ENCODE measurements around the gene PLA2G4E. TPM values are rescaled to one million over a fixed set of nuclear protein-coding genes. Genes with fewer than 3 reads are reported as not detected.

Gene PLA2G4E
- total RNA-seq, 2 experiments from 2014 or later, result not detected

- peaks cover 5% of the 10 kb centered on the region for H3K27me3 Mint-ChIP-seq
- Histone ChIP-seq H3K27me3 (ENCODE audit: control insufficient read depth in 1 of 2, insufficient read depth in 2 of 2, low read length in 2 of 2) (no peaks in the 10 kb centered on the region), H3K4me3 (ENCODE audit: low read length) (no peak overlapping the region), H3K27ac (ENCODE audit: low read depth in 1 of 2, low read length in 2 of 2) (no peak overlapping the region), H3K4me1 (ENCODE audit: insufficient read depth, low read length) (no peaks in the 10 kb centered on the region), H3K36me3 (ENCODE audit: insufficient read depth, low read length) (no peaks in the 10 kb centered on the region), H3K9me3 (ENCODE audit: control insufficient read depth in 1 of 2, insufficient read depth in 1 of 2, low read length in 2 of 2) (no peaks in the 10 kb centered on the region)
- no peaks in the 10 kb centered on the region for H3K36me3 Mint-ChIP-seq (ENCODE audit: low read depth)
- intact Hi-C loops (cut with DNase I, micrococcal nuclease), result no loop called here
- ChIA-PET POLR2A (no interaction called here), CTCF (no interaction called here)
- no peak overlapping the region for H3K27ac Mint-ChIP-seq
- no peak for ATAC-seq (ENCODE audit: poor library complexity)
- H3K9me3 Mint-ChIP-seq, result no peaks in the 10 kb centered on the region
- DNase-seq, result no peak
- TF ChIP-seq, protein P1, sequence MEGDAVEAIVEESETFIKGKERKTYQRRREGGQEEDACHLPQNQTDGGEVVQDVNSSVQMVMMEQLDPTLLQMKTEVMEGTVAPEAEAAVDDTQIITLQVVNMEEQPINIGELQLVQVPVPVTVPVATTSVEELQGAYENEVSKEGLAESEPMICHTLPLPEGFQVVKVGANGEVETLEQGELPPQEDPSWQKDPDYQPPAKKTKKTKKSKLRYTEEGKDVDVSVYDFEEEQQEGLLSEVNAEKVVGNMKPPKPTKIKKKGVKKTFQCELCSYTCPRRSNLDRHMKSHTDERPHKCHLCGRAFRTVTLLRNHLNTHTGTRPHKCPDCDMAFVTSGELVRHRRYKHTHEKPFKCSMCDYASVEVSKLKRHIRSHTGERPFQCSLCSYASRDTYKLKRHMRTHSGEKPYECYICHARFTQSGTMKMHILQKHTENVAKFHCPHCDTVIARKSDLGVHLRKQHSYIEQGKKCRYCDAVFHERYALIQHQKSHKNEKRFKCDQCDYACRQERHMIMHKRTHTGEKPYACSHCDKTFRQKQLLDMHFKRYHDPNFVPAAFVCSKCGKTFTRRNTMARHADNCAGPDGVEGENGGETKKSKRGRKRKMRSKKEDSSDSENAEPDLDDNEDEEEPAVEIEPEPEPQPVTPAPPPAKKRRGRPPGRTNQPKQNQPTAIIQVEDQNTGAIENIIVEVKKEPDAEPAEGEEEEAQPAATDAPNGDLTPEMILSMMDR (IDR thresholded peaks at IDR 0.05), result no peak
- H3K4me3 Mint-ChIP-seq, result no peak overlapping the region
- no peaks in the 10 kb centered on the region for H3K4me1 Mint-ChIP-seq (ENCODE audit: low read depth)
Observed at GRCh38 chr15:42045211-42045615, 24.4 kb upstream of the PLA2G4E start.

DNA sequence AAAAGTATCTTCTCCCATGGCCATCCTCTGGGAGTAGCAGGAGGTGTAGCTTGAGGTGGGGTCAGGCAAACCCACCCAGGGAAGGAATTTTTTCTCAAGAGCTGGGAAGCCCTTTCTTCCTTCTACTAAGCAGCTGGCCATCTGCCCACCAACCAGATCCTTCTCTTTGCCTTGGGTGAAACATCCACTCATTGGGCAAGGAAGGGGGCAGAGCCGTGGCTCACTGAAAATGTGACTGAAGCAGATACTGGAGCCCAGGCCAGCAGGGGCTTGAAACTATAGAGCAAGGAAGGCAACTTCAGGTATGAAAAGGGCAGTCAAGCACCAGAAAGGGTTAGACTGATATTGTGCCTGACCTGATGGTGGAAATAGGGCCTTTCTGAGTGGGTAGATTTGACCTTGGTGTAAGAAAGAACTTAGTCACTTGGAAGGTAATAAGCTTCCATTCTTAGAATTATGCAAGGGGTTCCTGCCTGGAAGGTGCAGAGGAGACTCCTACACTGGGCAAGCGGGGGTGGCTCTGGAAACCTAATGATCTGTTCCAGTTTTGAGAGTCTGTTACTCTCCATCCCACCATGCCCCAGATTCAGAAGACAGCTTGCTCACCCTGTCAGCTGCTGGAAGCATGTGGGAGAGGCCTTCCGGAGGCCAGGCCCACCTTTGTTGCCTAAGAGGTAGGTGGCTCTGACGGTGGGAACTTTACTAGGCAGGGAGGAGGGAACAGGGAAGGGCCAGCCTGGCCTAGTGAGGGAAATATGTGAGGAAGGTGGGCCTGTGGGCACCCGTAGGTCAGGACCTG, 22.0 kb upstream of the PLA2G4E start:
- no peaks in the 10 kb centered on the region for H3K4me1 Mint-ChIP-seq (ENCODE audit: low read depth)
- intact Hi-C loops (cut with DNase I, micrococcal nuclease), result no loop called here
- Histone ChIP-seq H3K4me1 (ENCODE audit: insufficient read depth, low read length) (no peaks in the 10 kb centered on the region), H3K4me3 (ENCODE audit: low read length) (no peak overlapping the region), H3K9me3 (ENCODE audit: control insufficient read depth in 1 of 2, insufficient read depth in 1 of 2, low read length in 2 of 2) (no peaks in the 10 kb centered on the region), H3K27me3 (ENCODE audit: control insufficient read depth in 1 of 2, insufficient read depth in 2 of 2, low read length in 2 of 2) (no peaks in the 10 kb centered on the region), H3K36me3 (ENCODE audit: insufficient read depth, low read length) (no peaks in the 10 kb centered on the region), H3K27ac (ENCODE audit: low read depth in 1 of 2, low read length in 2 of 2) (no peak overlapping the region)
- no peak overlapping the region for H3K4me3 Mint-ChIP-seq
- H3K36me3 Mint-ChIP-seq (ENCODE audit: low read depth), result no peaks in the 10 kb centered on the region
- peaks cover 5% of the 10 kb centered on the region for H3K27me3 Mint-ChIP-seq
- no peak overlapping the region for H3K27ac Mint-ChIP-seq
- H3K9me3 Mint-ChIP-seq, result no peaks in the 10 kb centered on the region
- DNase-seq (no peak), ATAC-seq (ENCODE audit: poor library complexity) (no peak)
- TF ChIP-seq, protein P1 (IDR thresholded peaks at IDR 0.05), result no peak
- POLR2A ChIA-PET, result no interaction called here
- CTCF ChIA-PET, result no interaction called here

GRCh38 chr15:42038401-42038800, 17.6 kb upstream of the PLA2G4E start:
- TF ChIP-seq, protein P1 (IDR thresholded peaks at IDR 0.05), result no peak
- Histone ChIP-seq H3K36me3 (ENCODE audit: insufficient read depth, low read length) (no peaks in the 10 kb centered on the region), H3K4me3 (ENCODE audit: low read length) (no peak overlapping the region), H3K4me1 (ENCODE audit: insufficient read depth, low read length) (peaks cover 6% of the 10 kb centered on the region), H3K9me3 (ENCODE audit: control insufficient read depth in 1 of 2, insufficient read depth in 1 of 2, low read length in 2 of 2) (no peaks in the 10 kb centered on the region), H3K27me3 (ENCODE audit: control insufficient read depth in 1 of 2, insufficient read depth in 2 of 2, low read length in 2 of 2) (no peaks in the 10 kb centered on the region), H3K27ac (ENCODE audit: low read depth in 1 of 2, low read length in 2 of 2) (no peak overlapping the region)
- Mint-ChIP-seq H3K27ac (no peak overlapping the region), H3K27me3 (no peaks in the 10 kb centered on the region), H3K4me1 (ENCODE audit: low read depth) (peaks cover 8% of the 10 kb centered on the region), H3K36me3 (ENCODE audit: low read depth) (no peaks in the 10 kb centered on the region), H3K9me3 (no peaks in the 10 kb centered on the region), H3K4me3 (no peak overlapping the region)
- ChIA-PET POLR2A (no interaction called here), CTCF (no interaction called here)
- ATAC-seq (ENCODE audit: poor library complexity), result no peak
- intact Hi-C loops (cut with DNase I, micrococcal nuclease), result no loop called here
- no peak for DNase-seq

All from CD4-positive, alpha-beta T cell (primary cell).